Frontal cortex (tissue), 4 donors: Measurements from ENCODE around the gene HSPG2. TPM values are rescaled to one million over a fixed set of nuclear protein-coding genes. Genes with fewer than 3 reads are reported as not detected.
"Not testable (repeated sequence)": the region's sequence is repeated elsewhere in the genome, so short reads cannot be mapped to it uniquely, and the experiment has no call there.

ENCODE experiments used
- DNase-seq, 2 donors: peaks; one replicate each; pipeline ENCODE4 v3.0.0; 2012; ENCODE audit warnings: low spot score in 2 of 2
- FAIRE-seq: peaks from 2 replicates; lab custom pipeline; 2012; peaks lifted over from hg19 to GRCh38; lab: Jason Lieb, UNC
- total RNA-seq: library from RNA; depleted of rRNA; stranded (reverse); fragments of >200 nt; gene quantifications from one replicate; pipeline ENCODE4 v1.2.3, GENCODE V29; 2014
- donor health status: control.
- donor health status: control.
- donor health status: control.

Gene HSPG2
- total RNA-seq, 1 donor from 2014 or later = 4.5 TPM

DNA sequence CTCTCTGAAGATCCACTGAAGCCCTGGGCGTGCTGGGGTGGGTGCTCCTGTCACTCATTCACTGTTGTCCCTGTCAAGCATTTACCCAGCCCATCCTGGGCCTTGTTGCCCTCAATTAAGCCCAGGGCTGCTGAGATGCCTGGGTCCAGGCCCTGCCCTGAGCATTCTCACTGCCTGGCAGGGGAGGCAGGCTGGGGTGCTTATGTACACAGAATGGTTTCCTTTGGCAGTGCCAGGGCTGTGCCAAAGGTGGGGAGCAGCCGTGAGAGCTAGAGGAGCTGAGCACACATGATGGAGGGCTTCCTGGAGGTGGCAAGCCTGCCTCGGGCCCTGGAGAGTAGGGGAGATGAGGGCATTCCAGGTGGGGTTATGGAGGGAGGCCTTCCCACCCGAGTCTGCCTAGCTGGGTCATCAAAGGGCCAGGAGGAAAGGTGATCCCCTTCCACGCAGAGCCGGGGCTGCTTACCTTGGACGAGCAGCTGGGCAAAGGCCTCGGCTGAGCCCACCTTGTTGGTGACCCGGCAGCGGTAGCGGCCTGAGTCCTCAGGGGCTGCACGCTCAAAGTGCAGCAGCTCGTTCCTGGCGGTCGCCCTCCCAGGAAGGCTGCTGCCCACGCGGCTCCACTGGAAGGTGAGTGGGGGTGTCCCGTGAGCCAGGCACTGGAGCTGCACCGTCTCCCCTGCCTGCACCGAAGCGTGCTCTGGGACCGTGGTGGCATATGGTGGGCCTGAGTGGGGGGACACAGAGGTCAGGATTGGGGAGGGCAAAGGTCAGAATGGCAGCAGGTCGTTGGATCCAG lies 98.6 kb downstream of the HSPG2 start:
- FAIRE-seq (no peak), DNase-seq (no peak)

- FAIRE-seq = no peak
- no peak for DNase-seq
Measured at GRCh38 chr1:21837476-21837875, 99.6 kb downstream of the HSPG2 start.

DNA sequence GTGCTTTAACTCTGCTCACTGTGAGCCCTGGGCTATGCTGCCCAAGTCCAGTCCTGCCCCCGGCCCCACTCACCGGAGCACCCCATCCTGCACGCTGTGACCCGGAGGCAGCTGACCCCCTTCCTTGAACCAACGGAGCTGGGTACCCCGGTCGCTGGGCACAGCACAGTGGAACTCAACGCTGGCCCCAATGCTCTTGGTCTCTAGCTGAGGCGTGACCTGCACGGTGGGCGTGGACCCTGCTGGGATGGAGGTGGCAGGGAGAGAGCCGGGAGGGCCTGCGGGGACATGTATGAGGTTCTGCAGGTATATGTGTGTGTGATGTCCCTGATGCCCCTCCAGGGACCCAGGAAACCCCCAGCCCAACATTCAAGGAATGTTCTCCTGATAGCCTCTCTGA lies 100.4 kb downstream of the HSPG2 start:
- FAIRE-seq (no peak), DNase-seq (no peak)

DNA sequence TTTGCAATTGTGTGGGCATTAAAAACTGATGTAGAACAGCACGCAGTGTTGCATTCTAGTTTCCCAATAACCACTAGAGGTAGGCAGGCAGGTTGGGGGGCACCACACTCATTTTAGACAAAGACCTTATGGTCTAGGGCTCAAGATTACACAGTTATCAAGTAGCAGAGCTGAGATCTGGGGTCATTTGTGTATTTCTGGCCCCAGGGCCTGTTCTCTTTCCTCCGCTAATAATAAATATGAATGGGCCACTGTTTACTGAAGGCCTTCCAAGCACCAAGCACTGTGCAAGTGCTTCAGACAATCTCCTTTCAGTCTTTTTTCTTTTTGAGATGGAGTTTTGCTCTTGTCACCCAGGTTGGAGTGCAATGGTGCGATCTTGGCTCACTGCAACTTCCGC lies 101.1 kb downstream of the HSPG2 start:
- FAIRE-seq (no peak), DNase-seq (no peak)

DNA sequence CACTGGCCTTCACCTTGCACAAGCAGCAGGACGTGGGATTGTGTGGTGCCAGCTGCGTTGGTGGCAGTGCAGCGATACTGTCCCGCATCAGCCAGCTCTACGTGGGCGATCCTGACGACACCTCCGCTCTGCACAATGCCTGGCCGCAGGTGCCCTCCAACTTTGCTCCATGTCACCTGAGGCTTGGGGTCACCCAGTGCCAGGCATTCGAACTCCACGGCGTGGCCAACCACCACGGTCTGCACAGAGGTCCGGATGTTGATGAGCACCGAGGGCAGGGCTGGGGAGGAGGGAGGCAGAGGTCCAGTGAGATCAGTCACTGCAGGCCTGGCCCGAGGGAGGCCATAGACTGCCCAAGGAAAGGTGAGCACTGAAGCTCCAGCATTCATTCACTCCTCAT lies 102.4 kb downstream of the HSPG2 start:
- no peak for FAIRE-seq

GRCh38 chr1:21834094-21834493 lies 103.0 kb downstream of the HSPG2 start:
- no peak for FAIRE-seq

More for the DNA sequence above, 102.4 kb downstream of the HSPG2 start:
- DNase-seq = no peak

GRCh38 chr1:21833392-21833976 lies 103.6 kb downstream of the HSPG2 start:
- no peak for FAIRE-seq

More at GRCh38 chr1:21834094-21834493, 103.0 kb downstream of the HSPG2 start:
- DNase-seq = no peak

DNA sequence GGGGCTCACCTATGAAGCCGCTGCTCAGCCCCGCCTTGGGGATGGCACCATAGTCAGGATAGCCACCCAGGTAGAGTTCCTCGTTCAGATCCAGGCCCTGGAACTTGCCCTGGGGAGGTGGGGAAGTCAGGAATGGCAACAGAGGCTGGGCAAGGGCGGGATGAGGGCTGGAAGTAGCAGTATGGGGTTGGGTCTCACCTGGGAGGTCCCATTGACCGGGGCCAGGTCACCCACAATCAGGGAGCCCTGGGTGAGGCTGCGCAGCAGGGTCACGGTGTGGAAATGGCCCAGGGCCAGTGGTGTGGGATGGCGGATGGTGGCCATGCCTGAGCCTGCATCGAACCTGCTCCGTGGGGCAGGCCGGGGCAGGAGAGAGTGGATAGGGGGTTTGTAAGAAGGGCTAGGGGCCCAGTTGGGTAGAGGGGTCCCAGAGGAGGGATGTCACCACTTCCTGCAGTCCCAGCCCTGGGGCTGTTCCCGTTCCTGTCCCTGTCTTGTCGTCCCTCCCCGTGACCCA lies 105.6 kb downstream of the HSPG2 start:
- DNase-seq = no peak
- no peak for FAIRE-seq

More at GRCh38 chr1:21833392-21833976, 103.6 kb downstream of the HSPG2 start:
- no peak for DNase-seq

DNA sequence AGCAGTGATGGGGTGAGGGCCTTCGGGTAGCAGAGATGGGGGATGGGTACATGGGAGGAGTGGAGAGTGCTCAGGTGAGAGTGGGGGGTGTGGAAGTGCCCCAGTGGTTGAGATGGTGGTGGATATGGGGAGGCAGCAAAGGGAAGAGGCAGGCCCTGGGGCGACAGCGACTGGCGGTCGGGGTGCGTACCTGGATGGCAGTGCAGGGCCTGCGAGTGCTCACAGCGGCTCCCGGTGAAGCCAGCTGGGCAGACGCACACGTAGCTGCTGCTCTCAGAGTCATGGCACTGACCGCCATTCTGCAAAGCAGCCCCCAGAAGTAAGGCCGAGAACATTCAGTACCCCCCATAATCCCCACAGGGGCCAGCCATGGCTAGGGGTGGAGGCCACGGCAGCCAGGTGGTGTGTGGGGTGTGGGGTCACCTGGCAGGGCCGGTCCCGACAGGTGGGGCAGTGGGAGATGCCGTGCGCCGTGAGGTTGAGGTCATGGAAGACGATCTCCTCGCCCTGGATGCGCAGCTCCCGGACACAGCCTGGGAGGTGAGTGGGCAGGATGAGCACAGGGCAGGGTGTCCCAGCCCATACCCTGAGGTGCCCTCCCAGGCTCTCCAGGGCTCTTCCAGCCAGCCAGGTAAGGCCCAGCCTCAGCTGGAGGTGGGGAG lies 106.2 kb downstream of the HSPG2 start:
- FAIRE-seq (no peak), DNase-seq (no peak)

DNA sequence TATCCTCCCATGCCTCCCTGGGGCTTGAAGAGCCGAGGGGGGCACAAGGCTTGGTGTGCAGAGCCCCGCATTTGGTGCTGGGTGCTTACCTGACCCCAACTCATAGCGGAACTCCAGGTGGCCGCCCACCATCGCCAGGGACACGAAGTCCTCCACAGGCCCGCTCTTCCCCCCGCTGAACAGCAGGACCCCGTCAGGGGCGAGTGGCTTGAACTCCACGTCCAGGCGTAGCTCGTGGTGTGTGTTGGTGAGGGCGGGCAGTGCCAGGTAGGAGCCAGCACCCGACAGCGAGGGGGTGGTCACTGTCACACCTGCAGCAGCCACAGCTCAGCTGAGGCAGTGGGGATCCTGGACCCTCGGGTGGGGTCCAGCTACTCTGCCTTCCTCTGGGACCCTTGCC lies 107.8 kb downstream of the HSPG2 start:
- DNase-seq (no peak), FAIRE-seq (no peak)

DNA sequence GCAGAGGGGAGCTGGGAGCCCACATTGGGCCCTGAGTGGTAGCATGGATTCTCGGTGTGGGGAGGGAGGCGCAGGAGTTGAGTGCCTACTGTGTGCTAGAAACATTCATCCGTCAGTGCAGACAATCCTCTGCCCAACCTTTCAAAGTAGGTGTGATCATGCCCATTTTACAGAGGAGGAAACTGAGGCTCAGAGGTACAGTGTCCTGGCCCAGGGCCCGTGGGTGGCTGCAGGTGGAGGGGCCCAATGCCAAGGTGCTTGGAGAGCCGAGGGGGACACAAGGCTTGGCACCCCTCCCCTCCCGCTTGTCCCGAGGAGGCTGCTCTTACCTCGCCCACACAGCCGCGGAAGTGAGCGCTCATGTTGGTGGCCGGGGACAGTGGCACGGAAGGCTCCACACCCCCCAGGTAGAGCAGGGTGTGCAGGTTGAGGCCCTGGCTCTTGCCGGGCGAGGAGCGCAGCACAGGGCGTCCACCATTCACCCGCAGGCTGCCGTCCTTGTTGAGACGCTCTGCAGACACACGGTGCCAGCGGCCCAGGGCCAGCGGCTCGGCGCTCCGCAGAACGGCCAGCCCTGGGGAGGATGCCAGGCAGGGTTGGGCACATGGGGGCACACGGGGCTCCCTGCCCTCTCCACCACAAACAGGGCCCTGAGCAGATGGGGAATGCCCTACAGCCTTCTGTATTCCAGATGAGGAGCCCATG lies 108.5 kb downstream of the HSPG2 start:
- FAIRE-seq (no peak), DNase-seq (no peak)

DNA sequence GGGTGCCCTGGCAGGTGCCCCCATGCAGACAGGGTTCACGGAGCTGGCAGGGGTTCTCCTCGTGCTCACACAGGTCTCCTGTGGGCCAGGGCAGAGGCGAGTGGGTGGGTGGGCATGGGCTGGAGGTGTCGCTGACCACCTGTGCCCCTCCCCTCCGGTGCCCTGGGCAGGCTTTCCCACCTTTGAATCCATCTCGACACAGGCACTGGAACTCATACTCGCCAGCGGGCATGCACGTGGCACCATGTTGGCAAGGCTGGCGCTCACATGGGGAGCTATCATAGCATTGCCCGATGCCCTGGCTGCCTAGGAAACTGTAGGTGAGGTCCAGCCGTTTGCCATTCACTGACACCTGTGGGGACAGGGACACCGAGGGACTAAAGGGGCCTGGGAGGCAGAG lies 109.0 kb downstream of the HSPG2 start:
- no peak for DNase-seq
- FAIRE-seq = no peak

DNA sequence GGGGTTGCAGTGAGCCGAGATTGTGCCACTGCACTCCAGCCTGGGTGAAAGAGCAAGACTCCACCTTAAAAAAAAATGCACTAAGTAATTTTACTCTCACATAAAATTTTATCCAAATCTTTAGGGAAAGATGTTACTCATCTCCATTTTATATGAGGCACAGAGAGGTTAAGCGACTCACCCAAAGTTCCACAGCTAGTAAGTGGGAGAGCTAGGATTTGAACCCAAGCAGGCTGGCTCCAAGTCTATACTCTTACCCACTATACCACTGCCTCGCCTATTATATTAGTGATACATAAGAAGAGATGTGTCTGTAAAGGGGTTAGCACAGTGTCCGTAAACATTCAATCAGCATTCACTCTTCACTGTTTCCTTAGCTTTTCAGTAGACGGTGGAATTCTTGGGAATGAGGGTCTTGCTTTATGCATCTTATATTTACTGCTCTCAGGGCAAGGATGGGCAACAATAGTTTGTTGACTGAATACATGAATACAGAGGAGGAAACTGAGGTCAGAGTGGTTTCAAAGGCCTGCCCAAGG lies 109.9 kb downstream of the HSPG2 start:
- no peak for FAIRE-seq
- no peak for DNase-seq

DNA sequence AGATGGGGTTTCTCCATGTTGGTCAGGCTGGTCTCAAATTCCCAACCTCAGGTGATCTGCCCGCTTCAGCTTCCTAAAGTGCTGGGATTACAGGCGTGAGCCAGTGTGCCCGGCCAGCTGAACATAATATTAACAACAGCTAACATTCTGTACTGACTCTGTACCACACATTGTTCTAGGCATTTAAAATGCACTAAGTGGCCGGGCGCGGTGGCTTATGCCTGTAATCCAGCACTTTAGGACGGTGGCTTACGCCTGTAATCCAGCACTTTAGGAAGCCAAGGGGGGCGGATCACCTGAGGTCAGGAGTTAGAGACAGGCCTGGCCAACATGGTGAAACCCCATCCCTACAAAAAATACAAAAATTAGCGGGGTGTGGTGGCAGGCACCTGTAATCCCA lies 110.4 kb downstream of the HSPG2 start:
- not testable (repeated sequence) for DNase-seq, FAIRE-seq

DNA sequence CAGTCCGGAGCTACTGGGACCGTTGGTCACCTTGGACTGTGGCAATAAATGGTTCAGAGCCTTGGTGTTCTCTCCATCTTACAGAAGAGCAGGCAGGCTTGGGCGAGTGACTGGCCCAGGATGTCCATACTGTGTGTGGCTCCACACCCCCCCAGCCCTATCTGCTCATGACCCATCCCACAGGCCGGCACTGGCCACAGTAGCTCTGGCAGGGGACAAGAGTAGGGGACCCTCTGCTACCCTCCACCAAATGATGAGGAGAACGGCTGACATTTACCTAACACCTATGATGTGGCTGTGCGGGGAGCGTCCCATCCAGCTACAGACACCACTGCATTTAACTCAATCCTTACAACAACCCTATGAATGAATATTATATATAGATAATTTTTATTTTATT lies 111.7 kb downstream of the HSPG2 start:
- no peak for DNase-seq
- no peak for FAIRE-seq

- DNase-seq (no peak), FAIRE-seq (no peak)
Measured at GRCh38 chr1:21824926-21825325, 112.2 kb downstream of the HSPG2 start.

GRCh38 chr1:21823980-21824702 lies 113.0 kb downstream of the HSPG2 start:
- DNase-seq (no peak), FAIRE-seq (no peak)

GRCh38 chr1:21823206-21823979 lies 113.7 kb downstream of the HSPG2 start:
- no peak for DNase-seq
- FAIRE-seq = no peak

DNA sequence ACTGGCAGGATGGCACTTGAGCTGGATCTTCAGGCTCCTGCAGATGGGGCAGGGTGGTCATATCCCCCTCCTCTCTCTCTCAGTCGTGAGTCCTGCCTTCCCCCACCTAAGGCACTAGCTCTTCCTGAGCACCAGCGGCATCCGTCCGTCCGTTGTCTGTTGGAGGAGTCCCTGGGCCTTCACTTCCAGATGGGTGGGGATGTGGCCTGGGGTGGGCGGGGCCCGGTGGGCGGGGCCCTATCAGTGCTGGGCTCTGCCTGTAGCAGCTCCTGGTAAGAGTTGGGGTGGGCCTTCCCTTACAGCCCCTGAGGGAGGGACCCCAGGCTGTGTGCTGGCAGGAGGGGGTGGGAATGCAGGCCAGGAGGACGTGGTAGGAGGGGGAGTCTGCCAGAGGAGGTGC lies 114.8 kb downstream of the HSPG2 start:
- FAIRE-seq = no peak
- no peak for DNase-seq
